NK-92 treated with Interleukin-12 subunit alpha and Interleukin-12 subunit beta, amount 100 ng/mL, for 24 hours (cell line): ENCODE results near the gene UBAC2.

ENCODE experiments used
- DNase-seq: peaks from one replicate; lab custom pipeline; 2025; lab: John Stamatoyannopoulos, UW

Gene UBAC2

GRCh38 chr13:99200432-99201167, at the start of gene UBAC2:
Gene UBAC2, plus strand, starts transcription at chr13:99200854. Its CDS starts 55 bp downstream, at chr13:99200909.
- DNase-seq: peak; percentile 95

- no peak for DNase-seq
Measured at GRCh38 chr13:99151516-99151915, 49.1 kb upstream of the UBAC2 start.

- no peak for DNase-seq
Measured at GRCh38 chr13:99153219-99153618, 47.4 kb upstream of the UBAC2 start.

GRCh38 chr13:99154064-99154463, 46.6 kb upstream of the UBAC2 start:
- no peak for DNase-seq

GRCh38 chr13:99155821-99156220, 44.8 kb upstream of the UBAC2 start:
- DNase-seq: no peak

GRCh38 chr13:99157046-99157445, 43.6 kb upstream of the UBAC2 start:
- DNase-seq: no peak

GRCh38 chr13:99158846-99159245, 41.8 kb upstream of the UBAC2 start:
- no peak for DNase-seq

GRCh38 chr13:99159331-99160061, 41.2 kb upstream of the UBAC2 start:
- no peak for DNase-seq

- no peak for DNase-seq
Measured at GRCh38 chr13:99160415-99160814, 40.2 kb upstream of the UBAC2 start.

- DNase-seq: no peak
Measured at GRCh38 chr13:99161512-99161911, 39.1 kb upstream of the UBAC2 start.

- no peak for DNase-seq
Measured at GRCh38 chr13:99162567-99163361, 37.9 kb upstream of the UBAC2 start.

- DNase-seq: no peak
Measured at GRCh38 chr13:99164226-99164625, 36.4 kb upstream of the UBAC2 start.

- DNase-seq: no peak
Measured at GRCh38 chr13:99165753-99166587, 34.7 kb upstream of the UBAC2 start.

GRCh38 chr13:99172951-99173350, 27.7 kb upstream of the UBAC2 start:
- no peak for DNase-seq

GRCh38 chr13:99173606-99174005, 27.0 kb upstream of the UBAC2 start:
- no peak for DNase-seq

GRCh38 chr13:99174533-99175100, 26.0 kb upstream of the UBAC2 start:
- DNase-seq: no peak

GRCh38 chr13:99176309-99177276, 24.1 kb upstream of the UBAC2 start:
- peak; percentile 63 for DNase-seq

- no peak for DNase-seq
Measured at GRCh38 chr13:99178636-99179035, 22.0 kb upstream of the UBAC2 start.

- DNase-seq: no peak
Measured at GRCh38 chr13:99179460-99179859, 21.2 kb upstream of the UBAC2 start.

- no peak for DNase-seq
Measured at GRCh38 chr13:99182439-99182838, 18.2 kb upstream of the UBAC2 start.
